GM21723 (cell line): ENCODE results near the gene BAD.
"Not testable (repeated sequence)": the region's sequence is repeated elsewhere in the genome, so short reads cannot be mapped to it uniquely, and the experiment has no call there.

ENCODE experiments used
- ATAC-seq: cut with Tn5 transposase; IDR thresholded peaks from one replicate; pipeline ENCODE4 v1.9.1; 2021; ENCODE audit warnings: mild to moderate bottlenecking, moderate library complexity; ENCODE audit not compliant: unreplicated experiment

BAD gene

GRCh38 chr11:64315667-64316526 lies 31.4 kb upstream of the BAD start:
- not testable (repeated sequence) for ATAC-seq

DNA sequence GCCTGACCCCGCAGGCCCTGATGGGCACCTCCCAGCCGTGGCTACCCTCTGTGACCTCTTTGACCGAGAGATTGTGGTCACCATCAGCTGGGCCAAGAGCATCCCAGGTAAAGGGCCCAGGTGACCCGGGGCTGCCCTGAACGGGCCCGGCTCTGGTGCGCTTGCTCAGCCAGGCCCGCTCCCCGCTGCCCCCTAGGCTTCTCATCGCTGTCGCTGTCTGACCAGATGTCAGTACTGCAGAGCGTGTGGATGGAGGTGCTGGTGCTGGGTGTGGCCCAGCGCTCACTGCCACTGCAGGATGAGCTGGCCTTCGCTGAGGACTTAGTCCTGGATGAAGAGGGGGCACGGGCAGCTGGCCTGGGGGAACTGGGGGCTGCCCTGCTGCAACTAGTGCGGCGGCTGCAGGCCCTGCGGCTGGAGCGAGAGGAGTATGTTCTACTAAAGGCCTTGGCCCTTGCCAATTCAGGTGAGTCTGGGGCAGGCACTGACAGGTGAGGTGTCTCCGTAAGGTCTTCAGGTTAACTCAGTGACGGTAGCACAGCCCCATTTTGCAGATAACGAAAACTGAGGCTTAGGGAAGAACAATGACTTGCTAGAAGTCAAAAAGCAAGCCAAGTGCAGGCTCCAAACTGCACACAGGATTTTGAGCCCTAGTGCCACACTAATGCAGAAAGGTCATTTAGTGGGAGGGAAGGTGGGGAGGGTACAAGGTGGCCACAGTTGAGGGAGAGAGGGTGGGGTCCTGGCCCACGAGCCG lies 30.5 kb upstream of the BAD start:
- no peak for ATAC-seq

DNA sequence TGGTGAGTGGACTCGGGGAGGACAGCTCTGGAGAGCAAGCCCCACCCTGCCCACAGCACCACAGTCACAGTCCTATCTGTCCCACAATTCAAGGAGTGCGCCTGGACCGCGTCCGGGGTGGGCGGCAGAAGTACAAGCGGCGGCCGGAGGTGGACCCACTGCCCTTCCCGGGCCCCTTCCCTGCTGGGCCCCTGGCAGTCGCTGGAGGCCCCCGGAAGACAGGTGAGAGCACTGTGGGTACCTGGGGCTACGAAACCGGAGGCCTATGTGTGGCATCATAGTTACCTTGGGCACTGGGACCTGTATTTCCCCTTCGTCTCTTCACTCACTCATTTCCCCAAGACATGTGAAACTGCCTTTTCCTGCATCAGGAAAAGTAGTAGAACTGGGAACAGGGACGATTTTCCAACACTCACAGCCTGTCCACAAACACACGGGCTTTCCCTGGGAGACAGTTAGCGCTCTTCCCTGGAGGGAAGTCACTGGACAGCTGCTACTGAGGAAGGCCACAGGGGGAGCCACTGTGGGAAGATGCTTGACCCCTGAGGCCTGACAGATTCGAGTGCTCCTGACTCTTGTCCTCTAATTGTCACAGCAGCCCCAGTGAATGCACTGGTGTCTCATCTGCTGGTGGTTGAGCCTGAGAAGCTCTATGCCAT lies 29.8 kb upstream of the BAD start:
- no peak for ATAC-seq

DNA sequence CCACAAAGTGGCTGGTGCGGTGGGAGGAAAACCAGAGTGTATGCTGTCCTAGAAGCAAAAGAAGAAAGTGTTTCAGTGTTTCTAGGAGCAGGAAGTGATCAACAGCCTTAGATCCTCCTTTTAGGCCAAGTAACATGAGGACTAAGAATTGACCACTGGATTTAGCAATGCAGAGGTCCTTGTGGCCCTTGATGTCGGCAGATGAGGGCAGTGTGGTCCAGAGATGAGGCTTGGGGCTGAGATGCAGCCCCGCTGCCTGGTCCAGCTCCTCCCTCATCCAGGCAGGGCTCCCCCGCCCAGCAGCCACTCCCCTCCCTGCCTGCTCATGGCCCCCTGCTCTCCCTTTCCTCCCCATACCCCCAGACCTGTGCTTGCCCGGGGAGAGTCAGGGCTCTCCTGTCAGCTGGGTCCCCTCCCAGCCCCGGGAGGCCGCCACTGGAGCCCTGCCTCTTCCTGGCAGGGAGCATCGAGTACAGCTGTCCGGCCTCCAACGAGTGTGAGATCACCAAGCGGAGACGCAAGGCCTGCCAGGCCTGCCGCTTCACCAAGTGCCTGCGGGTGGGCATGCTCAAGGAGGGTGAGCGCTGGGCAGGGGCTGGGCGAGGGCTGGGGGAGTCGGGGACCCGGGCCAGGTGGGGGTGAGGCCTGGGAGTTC lies 29.2 kb upstream of the BAD start:
- ATAC-seq: no peak

- no peak for ATAC-seq
Observed at GRCh38 chr11:64312947-64313346, 28.5 kb upstream of the BAD start.

GRCh38 chr11:64307795-64308194 lies 23.3 kb upstream of the BAD start:
- not testable (repeated sequence) for ATAC-seq

- ATAC-seq: no peak
Observed at GRCh38 chr11:64306876-64307622, 22.6 kb upstream of the BAD start.

DNA sequence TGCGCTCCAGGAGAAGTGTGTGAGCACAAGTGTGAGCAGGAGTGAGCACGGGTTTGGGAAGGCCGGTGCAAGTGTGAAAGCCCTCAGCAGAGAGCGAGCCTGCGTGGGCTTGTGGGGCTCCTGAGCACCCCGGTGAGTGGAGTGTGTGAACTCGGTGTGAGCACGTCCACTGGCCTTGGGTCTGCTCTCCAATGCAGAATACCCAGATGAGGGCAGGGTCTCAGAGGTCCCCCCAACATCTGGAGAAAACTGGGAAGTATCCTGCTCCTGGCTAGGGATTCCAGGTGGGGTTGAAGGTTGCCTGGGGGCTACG lies 22.1 kb upstream of the BAD start:
- ATAC-seq: no peak

- peak; percentile 40 for ATAC-seq
Observed at GRCh38 chr11:64305691-64306562, 21.5 kb upstream of the BAD start.

DNA sequence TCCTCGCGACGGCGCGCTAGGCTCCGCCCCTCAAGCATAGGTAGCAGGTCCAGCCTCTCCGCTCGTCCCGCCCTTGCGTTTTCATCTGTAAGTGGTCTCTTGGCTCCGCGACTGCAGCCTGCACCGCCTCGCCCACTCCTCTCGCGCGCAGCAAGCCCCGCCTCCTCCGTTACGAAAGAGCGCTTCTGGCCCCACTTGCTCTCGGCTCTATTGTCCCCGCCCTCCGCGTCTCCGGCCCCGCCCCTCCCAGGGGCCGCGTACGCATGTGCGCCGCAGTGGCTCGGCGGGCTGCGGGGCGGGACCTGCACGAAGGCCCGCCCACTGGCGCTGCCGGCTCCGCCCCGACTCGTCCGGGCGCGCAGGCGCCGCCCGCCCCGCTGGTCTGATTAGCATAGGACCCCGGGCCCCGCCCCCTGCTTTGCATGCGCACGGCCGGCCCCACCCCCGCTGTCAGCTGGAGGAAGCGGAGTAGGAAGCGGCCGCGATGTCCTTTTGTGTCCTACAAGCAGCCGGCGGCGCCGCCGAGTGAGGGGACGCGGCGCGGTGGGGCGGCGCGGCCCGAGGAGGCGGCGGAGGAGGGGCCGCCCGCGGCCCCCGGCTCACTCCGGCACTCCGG lies 20.7 kb upstream of the BAD start, which contains the start of gene ESRRA:
TSS of gene ESRRA (plus strand) at position 450 of the 616 bp plus-strand sequence. CDS start 1,656 bp downstream, outside the sequence.
- peak; percentile 69 for ATAC-seq

- peak; percentile 32 for ATAC-seq
Observed at GRCh38 chr11:64304316-64305072, 20.0 kb upstream of the BAD start.

DNA sequence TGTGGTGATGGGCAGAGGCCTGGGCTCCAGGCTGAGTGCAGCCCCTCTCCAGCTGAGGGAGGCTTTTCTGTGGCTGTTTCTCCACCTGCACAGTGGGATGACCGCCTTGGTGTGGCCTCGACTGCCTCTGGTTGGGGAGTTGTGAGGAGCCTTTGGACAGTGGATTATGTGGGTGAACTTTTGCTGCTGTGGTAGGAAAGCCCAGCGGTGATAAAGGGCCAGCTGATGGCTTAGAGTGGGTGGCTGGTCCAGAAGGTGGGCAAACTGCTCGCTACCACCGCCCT lies 19.5 kb upstream of the BAD start:
- ATAC-seq: no peak

- ATAC-seq: no peak
Observed at GRCh38 chr11:64303109-64304031, 18.9 kb upstream of the BAD start.

GRCh38 chr11:64299847-64300648 lies 15.6 kb upstream of the BAD start, which contains the start of gene CATSPERZ:
TSS of gene CATSPERZ (plus strand) at chr11:64300358. CDS start at chr11:64300411, 53 bp downstream.
- ATAC-seq: no peak

GRCh38 chr11:64298966-64299846 lies 14.7 kb upstream of the BAD start:
- ATAC-seq: no peak
